HEK293 (cell line): ENCODE measurements around the gene ATP13A3.
"Not testable (repeated sequence)": the region's sequence is repeated elsewhere in the genome, so short reads cannot be mapped to it uniquely, and the experiment has no call there.

Experiments
- CTCF ChIA-PET: fragments of 350-600 bp; formaldehyde crosslinking; extraction: SDS; loops from one replicate; lab custom pipeline; 2021; ENCODE audit warnings: antibody characterized with exemption; lab: Yijun Ruan, JAX
- POLR2A ChIA-PET: fragments of 300-600 bp; formaldehyde crosslinking; extraction: SDS; loops from one replicate; lab custom pipeline; 2020; ENCODE audit warnings: antibody characterized with exemption, inconsistent platforms; lab: Yijun Ruan, JAX
- H3K27ac ChIP-seq: fragments of 200-500 bp; sonication (Bioruptor generic); 2 replicates; pipeline ENCODE4 v1.5.1; 2014; ENCODE audit warnings: low read depth, low read length, control low read depth, inconsistent platforms; ENCODE audit errors: extremely low read depth
- H3K36me3 ChIP-seq, 2 experiments: fragments of 200-500 bp in 1 of 2; sonication (Bioruptor generic) in 1 of 2; 1 replicate in 1 of 2; 2 replicates in 1 of 2; pipeline ENCODE4 v1.5.1; 2014 to 2017; ENCODE audit warnings: inconsistent platforms in 2 of 2, low read length in 2 of 2; ENCODE audit not compliant: control insufficient read depth in 2 of 2, insufficient read depth in 1 of 2
- H3K4me1 ChIP-seq: fragments of 200-500 bp; sonication (Bioruptor generic); 2 replicates; pipeline ENCODE4 v1.5.1; 2014; ENCODE audit warnings: mild to moderate bottlenecking, low read length, inconsistent platforms; ENCODE audit not compliant: control insufficient read depth, insufficient read depth
- H3K4me3 ChIP-seq: 2 replicates; pipeline ENCODE4 v1.5.1; 2011; ENCODE audit warnings: low read depth, mild to moderate bottlenecking, control low read depth, low read length, moderate library complexity
- H3K9me3 ChIP-seq: fragments of 200-500 bp; sonication (Bioruptor generic); 2 replicates; pipeline ENCODE4 v1.5.1; 2014; ENCODE audit warnings: low read depth, low read length, inconsistent platforms; ENCODE audit not compliant: control insufficient read depth, insufficient read depth
- KLF9 ChIP-seq: fragments of 450-650 bp; formaldehyde crosslinking; IDR thresholded peaks from 2 replicates; pipeline ENCODE4 v1.5.1; 2016; ENCODE audit warnings: missing biosample characterization, missing genetic modification characterization, low read depth
- PRDM4 ChIP-seq: fragments of 450-650 bp; formaldehyde crosslinking; IDR thresholded peaks from 2 replicates; pipeline ENCODE4 v1.5.1; 2017; ENCODE audit warnings: missing biosample characterization, missing genetic modification characterization
- SCRT1 ChIP-seq: fragments of 450-650 bp; formaldehyde crosslinking; IDR thresholded peaks from 2 replicates; pipeline ENCODE4 v1.5.1; 2016; ENCODE audit warnings: missing biosample characterization, missing genetic modification characterization, borderline replicate concordance
- TRIM28 ChIP-seq: IDR thresholded peaks from 2 replicates; pipeline ENCODE4 v1.6.1; 2011; ENCODE audit warnings: low read length, control low read depth, borderline replicate concordance
- ZBTB21 ChIP-seq: fragments of 450-650 bp; formaldehyde crosslinking; IDR thresholded peaks from 2 replicates; pipeline ENCODE4 v1.5.1; 2017; ENCODE audit warnings: missing biosample characterization, missing genetic modification characterization
- ZBTB7A ChIP-seq: fragments of 450-650 bp; formaldehyde crosslinking; IDR thresholded peaks from 2 replicates; pipeline ENCODE4 v1.5.1; 2016; ENCODE audit warnings: low read depth, missing biosample characterization, missing genetic modification characterization
- ZNF148 ChIP-seq: fragments of 450-650 bp; formaldehyde crosslinking; IDR thresholded peaks from 2 replicates; pipeline ENCODE4 v1.5.0; 2017; ENCODE audit warnings: missing biosample characterization, missing genetic modification characterization, borderline replicate concordance
- ZNF423 ChIP-seq: fragments of 450-650 bp; formaldehyde crosslinking; IDR thresholded peaks from 2 replicates; pipeline ENCODE4 v1.5.1; 2016; ENCODE audit warnings: missing biosample characterization, missing genetic modification characterization
- ZNF558 ChIP-seq: fragments of 450-650 bp; formaldehyde crosslinking; IDR thresholded peaks from 2 replicates; pipeline ENCODE4 v1.5.1; 2016; ENCODE audit warnings: missing biosample characterization, missing genetic modification characterization
- ZNF623 ChIP-seq: fragments of 450-650 bp; formaldehyde crosslinking; IDR thresholded peaks from 2 replicates; pipeline ENCODE4 v1.5.1; 2016; ENCODE audit warnings: missing biosample characterization, missing genetic modification characterization
- ZNF624 ChIP-seq: fragments of 450-650 bp; formaldehyde crosslinking; IDR thresholded peaks from 2 replicates; pipeline ENCODE4 v1.5.1; 2017; ENCODE audit warnings: missing biosample characterization, missing genetic modification characterization
- ZNF660 ChIP-seq: fragments of 450-650 bp; IDR thresholded peaks from 2 replicates; pipeline ENCODE4 v1.5.1; 2018; ENCODE audit warnings: missing biosample characterization, mild to moderate bottlenecking, missing genetic modification characterization
- ZNF830 ChIP-seq: fragments of 450-650 bp; IDR thresholded peaks from 2 replicates; pipeline ENCODE4 v1.5.0; 2018; ENCODE audit warnings: missing biosample characterization, missing genetic modification characterization, low read depth, mild to moderate bottlenecking, moderate library complexity
- ZSCAN23 ChIP-seq: fragments of 450-650 bp; formaldehyde crosslinking; IDR thresholded peaks from 2 replicates; pipeline ENCODE4 v1.5.1; 2016; ENCODE audit warnings: missing biosample characterization, missing genetic modification characterization
- TF ChIP-seq, protein P1 (sequence below): fragments of 450-650 bp; formaldehyde crosslinking; IDR thresholded peaks from 2 replicates; pipeline ENCODE4 v1.5.1; 2016; ENCODE audit warnings: missing biosample characterization, missing genetic modification characterization
- TF ChIP-seq, protein P2 (sequence below): fragments of 450-650 bp; formaldehyde crosslinking; IDR thresholded peaks from 2 replicates; pipeline ENCODE4 v1.5.1; 2016; ENCODE audit warnings: missing biosample characterization, missing genetic modification characterization

The ATP13A3 gene

DNA sequence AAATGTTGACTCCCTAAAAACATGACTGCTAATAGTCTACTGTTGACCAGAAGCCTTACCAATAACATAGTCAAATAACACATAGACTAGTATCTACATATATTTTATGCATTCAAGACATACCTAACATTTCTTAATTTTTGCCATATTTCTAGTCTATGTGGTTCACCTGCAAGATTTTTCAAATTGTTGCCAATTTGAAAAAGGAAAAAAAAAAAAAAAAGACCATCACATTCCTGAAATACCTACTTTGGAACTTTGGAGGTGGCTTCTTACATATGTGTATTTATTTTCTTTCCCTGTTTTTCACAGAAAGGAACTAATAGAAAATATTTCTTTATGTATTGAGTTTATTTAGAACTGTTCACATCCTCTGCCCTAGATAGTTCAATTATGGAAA is 13.4 kb upstream of the ATP13A3 start:
- CTCF ChIA-PET, result interaction anchor here (0.6 kb wide), 1 partner anchor 1414 kb away, joined by 3 read pairs; no protein-coding TSS in a partner anchor
- Histone ChIP-seq H3K4me3 (no peak overlapping the region), H3K4me1 (no peaks in the 10 kb centered on the region), H3K9me3 (no peaks in the 10 kb centered on the region), H3K27ac (no peak overlapping the region), H3K36me3 (no peaks in the 10 kb centered on the region)
- TF ChIP-seq ZBTB7A (tag by site-specific recombination), result no peak
- no peak for TF ChIP-seq ZNF830 (tag by site-specific recombination)
- no peak for TF ChIP-seq TRIM28
- TF ChIP-seq ZNF624, result no peak
- no peak for TF ChIP-seq ZNF623 (tag by site-specific recombination)
- TF ChIP-seq, protein P1, sequence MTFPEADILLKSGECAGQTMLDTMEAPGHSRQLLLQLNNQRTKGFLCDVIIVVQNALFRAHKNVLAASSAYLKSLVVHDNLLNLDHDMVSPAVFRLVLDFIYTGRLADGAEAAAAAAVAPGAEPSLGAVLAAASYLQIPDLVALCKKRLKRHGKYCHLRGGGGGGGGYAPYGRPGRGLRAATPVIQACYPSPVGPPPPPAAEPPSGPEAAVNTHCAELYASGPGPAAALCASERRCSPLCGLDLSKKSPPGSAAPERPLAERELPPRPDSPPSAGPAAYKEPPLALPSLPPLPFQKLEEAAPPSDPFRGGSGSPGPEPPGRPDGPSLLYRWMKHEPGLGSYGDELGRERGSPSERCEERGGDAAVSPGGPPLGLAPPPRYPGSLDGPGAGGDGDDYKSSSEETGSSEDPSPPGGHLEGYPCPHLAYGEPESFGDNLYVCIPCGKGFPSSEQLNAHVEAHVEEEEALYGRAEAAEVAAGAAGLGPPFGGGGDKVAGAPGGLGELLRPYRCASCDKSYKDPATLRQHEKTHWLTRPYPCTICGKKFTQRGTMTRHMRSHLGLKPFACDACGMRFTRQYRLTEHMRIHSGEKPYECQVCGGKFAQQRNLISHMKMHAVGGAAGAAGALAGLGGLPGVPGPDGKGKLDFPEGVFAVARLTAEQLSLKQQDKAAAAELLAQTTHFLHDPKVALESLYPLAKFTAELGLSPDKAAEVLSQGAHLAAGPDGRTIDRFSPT (tag by site-specific recombination), result no peak
- TF ChIP-seq ZSCAN23, result no peak
- no peak for TF ChIP-seq ZNF423
- no peak for TF ChIP-seq ZNF148 (tag by site-specific recombination)
- TF ChIP-seq SCRT1 (tag by site-specific recombination), result no peak
- no peak for TF ChIP-seq ZNF558
- no peak for TF ChIP-seq KLF9 (tag by site-specific recombination)
- TF ChIP-seq, protein P2, sequence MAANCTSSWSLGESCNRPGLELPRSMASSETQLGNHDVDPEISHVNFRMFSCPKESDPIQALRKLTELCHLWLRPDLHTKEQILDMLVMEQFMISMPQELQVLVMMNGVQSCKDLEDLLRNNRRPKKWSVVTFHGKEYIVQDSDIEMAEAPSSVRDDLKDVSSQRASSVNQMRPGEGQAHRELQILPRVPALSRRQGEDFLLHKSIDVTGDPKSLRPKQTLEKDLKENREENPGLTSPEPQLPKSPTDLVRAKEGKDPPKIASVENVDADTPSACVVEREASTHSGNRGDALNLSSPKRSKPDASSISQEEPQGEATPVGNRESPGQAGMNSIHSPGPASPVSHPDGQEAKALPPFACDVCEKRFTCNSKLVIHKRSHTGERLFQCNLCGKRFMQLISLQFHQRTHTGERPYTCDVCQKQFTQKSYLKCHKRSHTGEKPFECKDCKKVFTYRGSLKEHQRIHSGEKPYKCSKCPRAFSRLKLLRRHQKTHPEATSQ (tag by site-specific recombination), result no peak
- TF ChIP-seq PRDM4 (tag by site-specific recombination), result no peak
- TF ChIP-seq ZBTB21 (tag by site-specific recombination), result no peak
- no peak for TF ChIP-seq ZNF660 (tag by site-specific recombination)
- POLR2A ChIA-PET, result no interaction called here

DNA sequence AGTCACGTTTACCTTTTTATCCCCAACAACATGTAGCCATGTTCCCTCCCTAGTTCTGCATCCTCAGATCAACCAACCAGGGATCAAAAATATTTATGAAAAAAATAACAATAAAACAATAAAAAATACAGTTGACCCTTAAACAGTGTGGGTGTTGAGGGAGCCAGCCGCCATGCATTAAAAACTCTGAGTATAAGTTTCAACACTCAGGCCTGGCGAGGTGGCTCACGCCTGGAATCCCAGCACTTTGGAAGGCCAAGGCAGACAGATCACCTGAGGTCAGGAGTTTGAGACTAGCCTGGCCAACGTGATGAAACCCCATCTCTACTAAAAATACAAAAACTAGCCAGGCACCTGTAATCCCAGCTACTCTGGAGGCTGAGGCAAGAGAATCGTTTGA is 12.7 kb upstream of the ATP13A3 start:
- H3K36me3 ChIP-seq, POLR2A ChIA-PET, H3K4me3 ChIP-seq, H3K4me1 ChIP-seq, H3K27ac ChIP-seq, H3K9me3 ChIP-seq, CTCF ChIA-PET: not testable (repeated sequence)
